ENCODE measurements around the gene MRPS11.

Gene MRPS11

DNA sequence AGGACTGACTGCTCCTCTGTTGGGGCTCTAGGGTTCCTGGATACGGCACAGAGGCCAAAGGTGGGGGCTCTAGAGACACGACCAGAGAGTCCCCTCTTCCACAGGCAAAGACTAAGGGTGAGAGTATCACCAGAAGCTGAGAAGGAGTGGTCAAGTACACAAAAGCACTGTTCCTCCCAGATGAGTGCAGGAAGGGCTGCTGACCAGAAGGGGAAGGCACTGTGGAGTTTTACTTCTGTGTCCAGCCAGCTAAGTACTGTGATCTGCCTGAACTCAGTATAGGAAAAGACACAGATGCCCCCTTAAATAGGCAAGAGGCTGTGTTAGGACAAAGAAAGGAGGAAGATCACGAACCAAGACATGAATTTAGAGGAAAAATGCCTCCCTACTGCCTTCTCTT, 11.7 kb downstream of the MRPS11 start:
- no peak for DNase-seq (ENCODE audit: extremely low read depth, low read depth)
- TF ChIP-seq, protein P1, sequence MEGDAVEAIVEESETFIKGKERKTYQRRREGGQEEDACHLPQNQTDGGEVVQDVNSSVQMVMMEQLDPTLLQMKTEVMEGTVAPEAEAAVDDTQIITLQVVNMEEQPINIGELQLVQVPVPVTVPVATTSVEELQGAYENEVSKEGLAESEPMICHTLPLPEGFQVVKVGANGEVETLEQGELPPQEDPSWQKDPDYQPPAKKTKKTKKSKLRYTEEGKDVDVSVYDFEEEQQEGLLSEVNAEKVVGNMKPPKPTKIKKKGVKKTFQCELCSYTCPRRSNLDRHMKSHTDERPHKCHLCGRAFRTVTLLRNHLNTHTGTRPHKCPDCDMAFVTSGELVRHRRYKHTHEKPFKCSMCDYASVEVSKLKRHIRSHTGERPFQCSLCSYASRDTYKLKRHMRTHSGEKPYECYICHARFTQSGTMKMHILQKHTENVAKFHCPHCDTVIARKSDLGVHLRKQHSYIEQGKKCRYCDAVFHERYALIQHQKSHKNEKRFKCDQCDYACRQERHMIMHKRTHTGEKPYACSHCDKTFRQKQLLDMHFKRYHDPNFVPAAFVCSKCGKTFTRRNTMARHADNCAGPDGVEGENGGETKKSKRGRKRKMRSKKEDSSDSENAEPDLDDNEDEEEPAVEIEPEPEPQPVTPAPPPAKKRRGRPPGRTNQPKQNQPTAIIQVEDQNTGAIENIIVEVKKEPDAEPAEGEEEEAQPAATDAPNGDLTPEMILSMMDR (IDR thresholded peaks at IDR 0.05; ENCODE audit: low read depth, low read length, missing control alignments), result peak; percentile 6
- no peak overlapping the region for H3K4me3 ChIP-seq (replicated peaks; ENCODE audit: low read depth, low read length)

DNA sequence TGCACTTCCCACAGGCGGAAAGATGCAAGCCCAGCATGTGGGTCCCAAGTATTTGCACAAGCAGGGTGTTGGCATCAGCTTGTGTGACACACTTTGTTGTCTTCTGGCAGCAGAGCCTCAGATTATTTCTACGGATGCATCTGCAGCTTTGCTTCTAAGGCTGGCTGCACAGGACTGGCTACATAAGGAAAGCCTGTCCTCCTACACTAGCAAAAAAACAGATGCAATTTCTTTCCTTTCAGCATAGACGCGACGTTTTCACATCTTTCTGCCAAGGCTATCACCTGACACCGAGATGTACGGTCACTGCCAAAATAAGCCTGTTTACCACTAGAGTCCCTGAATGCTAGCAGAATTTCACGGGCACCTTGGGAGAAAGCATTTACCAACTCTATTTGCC, 13.5 kb downstream of the MRPS11 start:
- no peak for DNase-seq (ENCODE audit: extremely low read depth, low read depth)
- no peak overlapping the region for H3K4me3 ChIP-seq (replicated peaks; ENCODE audit: low read depth, low read length)
- TF ChIP-seq, protein P1 (IDR thresholded peaks at IDR 0.05; ENCODE audit: low read depth, low read length, missing control alignments), result no peak

DNA sequence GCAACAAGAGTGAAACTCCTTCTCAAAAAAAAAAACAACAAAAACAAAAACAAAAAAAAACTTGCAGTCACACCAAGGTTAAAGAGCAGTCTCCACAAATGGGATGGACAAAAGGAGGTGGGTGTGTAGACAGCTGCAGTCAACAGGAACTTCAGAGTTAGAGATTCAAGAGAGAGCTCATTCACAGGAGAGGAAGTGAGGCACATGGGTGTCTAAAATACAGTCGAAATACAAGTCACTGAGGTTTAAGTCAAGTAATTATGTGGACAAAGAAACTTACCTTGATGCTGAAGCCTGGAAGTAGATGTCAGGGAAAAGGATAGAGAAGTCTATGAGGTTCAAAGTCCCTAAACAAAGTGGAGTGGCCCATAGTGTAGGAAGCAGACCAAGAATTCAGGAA, 14.8 kb downstream of the MRPS11 start:
- no peak overlapping the region for H3K4me3 ChIP-seq (replicated peaks; ENCODE audit: low read depth, low read length)
- TF ChIP-seq, protein P1 (IDR thresholded peaks at IDR 0.05; ENCODE audit: low read depth, low read length, missing control alignments), result no peak
- no peak for DNase-seq (ENCODE audit: extremely low read depth, low read depth)

DNA sequence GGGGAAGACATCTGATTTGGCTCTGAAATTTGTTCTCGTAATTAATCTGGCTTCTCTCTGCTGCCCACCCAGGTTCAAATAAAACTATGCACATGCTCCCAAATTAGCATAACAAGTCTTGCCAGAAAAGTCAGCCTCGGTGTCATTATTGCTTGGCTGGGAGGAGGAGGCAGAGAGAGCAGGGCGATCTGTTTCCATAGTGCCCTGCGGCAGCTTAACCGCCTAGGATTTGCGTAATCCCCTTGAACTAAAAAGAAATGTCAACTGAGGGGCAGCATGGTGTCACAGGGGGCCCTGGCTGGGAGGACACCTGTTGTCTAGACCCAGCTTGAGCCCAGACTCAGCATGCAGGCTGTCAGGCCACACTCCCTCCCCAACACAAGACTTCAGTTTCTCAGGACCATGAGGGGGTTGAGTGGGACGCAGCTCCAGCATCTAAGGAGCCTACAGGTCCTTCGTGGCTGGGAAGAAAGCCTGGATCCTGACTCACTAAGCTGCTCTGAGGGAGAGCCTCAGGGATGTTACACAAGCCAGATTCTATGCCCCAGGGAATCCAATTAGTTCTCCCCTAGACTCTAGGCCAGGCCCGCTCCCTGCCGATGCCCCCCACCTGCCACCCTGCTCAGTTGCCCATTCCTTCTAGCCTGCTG, 17.3 kb downstream of the MRPS11 start:
- DNase-seq (ENCODE audit: extremely low read depth, low read depth), result no peak
- H3K4me3 ChIP-seq (replicated peaks; ENCODE audit: low read depth, low read length), result no peak overlapping the region
- TF ChIP-seq, protein P1 (IDR thresholded peaks at IDR 0.05; ENCODE audit: low read depth, low read length, missing control alignments), result no peak

DNA sequence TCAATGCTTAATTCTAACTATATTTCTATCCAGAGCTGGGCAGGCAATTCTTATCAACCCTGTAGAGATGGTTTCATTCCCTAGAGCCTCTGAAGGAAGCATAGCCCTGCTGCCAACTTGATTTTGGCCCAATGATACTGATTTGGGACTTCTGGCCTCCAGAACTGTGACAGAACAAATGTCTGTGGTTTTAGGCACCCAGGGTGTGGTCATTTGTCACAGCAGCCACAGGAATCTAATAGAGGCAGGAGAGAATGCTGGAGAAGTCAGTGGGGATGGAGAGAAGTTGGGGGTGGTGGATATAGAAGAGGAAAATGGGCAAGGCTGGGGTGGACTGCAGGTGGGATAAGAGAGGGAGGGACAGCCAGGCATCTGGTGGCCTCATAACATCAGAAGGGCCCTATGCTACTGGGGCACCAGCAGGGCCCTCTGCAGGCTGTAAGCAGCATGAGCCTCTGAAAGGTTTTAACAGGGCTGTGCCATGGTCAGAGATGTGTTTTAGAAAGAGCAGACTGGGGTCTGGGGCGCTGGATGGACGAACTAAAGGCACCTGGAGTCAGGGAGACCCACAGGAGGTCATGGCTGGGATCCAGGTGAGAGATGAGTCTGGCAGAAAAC, 19.8 kb downstream of the MRPS11 start:
- H3K4me3 ChIP-seq (replicated peaks; ENCODE audit: low read depth, low read length), result no peak overlapping the region
- no peak for DNase-seq (ENCODE audit: extremely low read depth, low read depth)
- TF ChIP-seq, protein P1 (IDR thresholded peaks at IDR 0.05; ENCODE audit: low read depth, low read length, missing control alignments), result no peak

DNA sequence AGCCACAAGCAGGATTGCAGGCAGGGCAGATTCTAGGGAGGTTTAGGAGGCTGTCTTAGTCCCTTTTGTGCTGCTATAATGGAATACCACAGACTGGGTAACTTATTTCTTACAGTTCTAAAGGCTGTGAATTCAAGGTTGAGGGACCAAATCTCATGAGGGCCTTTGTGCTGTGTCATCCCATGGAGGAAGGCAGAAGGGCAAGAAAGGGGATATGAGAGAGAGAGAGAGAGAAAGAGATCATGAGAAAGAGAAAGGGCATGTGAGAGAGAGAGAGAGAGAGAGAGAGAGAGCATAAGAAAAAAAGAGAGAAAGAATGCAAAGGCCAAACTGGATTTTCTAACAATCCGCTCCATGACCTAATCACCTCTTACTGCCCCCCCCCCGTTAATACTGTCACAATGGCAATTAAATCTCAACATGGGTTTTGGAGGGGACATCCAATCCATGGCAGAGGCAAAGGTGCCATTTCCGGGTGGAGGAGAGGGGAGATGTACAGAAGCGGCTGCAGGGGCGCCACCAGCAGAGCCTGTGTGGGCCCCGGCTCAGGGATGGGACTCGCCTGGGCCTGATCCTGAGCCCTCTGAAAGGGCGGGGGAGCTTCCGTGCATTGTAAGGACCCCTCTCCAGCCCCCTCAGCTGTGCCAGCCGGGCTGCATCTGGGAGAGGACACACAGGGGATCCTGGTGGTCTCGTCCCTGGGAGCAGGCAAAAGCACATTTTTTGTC, 20.5 kb downstream of the MRPS11 start:
- TF ChIP-seq, protein P1 (IDR thresholded peaks at IDR 0.05; ENCODE audit: low read depth, low read length, missing control alignments), result no peak
- no peak overlapping the region for H3K4me3 ChIP-seq (replicated peaks; ENCODE audit: low read depth, low read length)
- no peak for DNase-seq (ENCODE audit: extremely low read depth, low read depth)
